OCI-LY7 (cell line): ENCODE results near the gene RGS19. TPM values are rescaled to one million over a fixed set of nuclear protein-coding genes. Genes with fewer than 3 reads are reported as not detected.

Experiments
- BruUV-seq: library from RNA; stranded (reverse); fragments of 400-500 nt; replicated peaks from 2 replicates; lab custom pipeline; 2021; lab: Mats Ljungman, UMichigan
- CTCF ChIA-PET: fragments of 300-600 bp; sonication (Branson Sonifier 250); formaldehyde crosslinking; loops from one replicate; lab custom pipeline; 2022; ENCODE audit warnings: antibody characterized with exemption; ENCODE audit not compliant: unreplicated experiment; lab: Charles Lee
- POLR2A ChIA-PET: fragments of 300-600 bp; sonication (Branson Sonifier 250); formaldehyde crosslinking; loops from one replicate; lab custom pipeline; 2022; ENCODE audit warnings: antibody characterized with exemption; lab: Charles Lee
- DNase-seq: peaks from one replicate; pipeline ENCODE4 v3.0.0-alpha.2; 2015; ENCODE audit warnings: low spot score
- H2AFZ ChIP-seq: fragments of 200-600 bp; sonication (generic), shearing (Covaris generic); 2 replicates; pipeline ENCODE4 v1.6.1; 2014; ENCODE audit warnings: mild to moderate bottlenecking, antibody characterized with exemption, low read length, moderate library complexity
- H3K27ac ChIP-seq: fragments of 200-600 bp; sonication (generic); 2 replicates; pipeline ENCODE4 v1.5.1; 2014; ENCODE audit warnings: mixed run types, low read depth, mild to moderate bottlenecking, moderate library complexity, low read length, inconsistent platforms; ENCODE audit not compliant: poor library complexity, severe bottlenecking
- H3K36me3 ChIP-seq: fragments of 200-600 bp; sonication (generic); 2 replicates; pipeline ENCODE4 v1.6.1; 2014; ENCODE audit warnings: mild to moderate bottlenecking, antibody characterized with exemption, low read length, moderate library complexity, mixed read lengths; ENCODE audit not compliant: insufficient read depth
- H3K4me1 ChIP-seq: fragments of 200-600 bp; sonication (generic); 2 replicates; pipeline ENCODE4 v1.5.1; 2014; ENCODE audit warnings: mild to moderate bottlenecking, low read length; ENCODE audit not compliant: insufficient read depth, poor library complexity, severe bottlenecking
- H3K4me2 ChIP-seq: fragments of 200-600 bp; sonication (generic); 2 replicates; pipeline ENCODE4 v1.6.1; 2014; ENCODE audit warnings: mild to moderate bottlenecking, low read length
- H3K4me3 ChIP-seq: fragments of 200-600 bp; sonication (generic); 2 replicates; pipeline ENCODE4 v1.5.1; 2014; ENCODE audit warnings: mild to moderate bottlenecking, low read depth, low read length; ENCODE audit not compliant: poor library complexity, severe bottlenecking
- H3K79me2 ChIP-seq: fragments of 200-600 bp; sonication (generic); 2 replicates; pipeline ENCODE4 v1.6.1; 2016; ENCODE audit warnings: low read depth, mild to moderate bottlenecking, low read length, moderate library complexity, mixed read lengths; ENCODE audit not compliant: insufficient read depth
- H3K9me2 ChIP-seq: fragments of 200-600 bp; sonication (generic); 2 replicates; pipeline ENCODE4 v1.6.1; 2016; ENCODE audit warnings: mild to moderate bottlenecking, low read length, mixed read lengths; ENCODE audit not compliant: insufficient read depth
- H3K9me3 ChIP-seq: fragments of 200-600 bp; sonication (generic); 2 replicates; pipeline ENCODE4 v1.6.1; 2014; ENCODE audit warnings: mild to moderate bottlenecking, mixed run types, low read length, mixed read lengths
- H4K20me1 ChIP-seq: fragments of 200-600 bp; sonication (generic); 2 replicates; pipeline ENCODE4 v1.6.1; 2014; ENCODE audit warnings: mild to moderate bottlenecking, antibody characterized with exemption, low read length, moderate library complexity, mixed read lengths; ENCODE audit not compliant: insufficient read depth
- CTCF ChIP-seq: fragments of 200-600 bp; sonication (generic); conservative IDR thresholded peaks from 2 replicates; pipeline ENCODE4 v1.5.1; 2014; ENCODE audit warnings: mild to moderate bottlenecking, antibody characterized with exemption, low read length, moderate library complexity, mixed read lengths
- EZH2phosphoT487 ChIP-seq: fragments of 200-600 bp; sonication (generic); IDR thresholded peaks from 2 replicates; pipeline ENCODE4 v1.6.1; 2018; ENCODE audit warnings: low read depth, borderline replicate concordance, mild to moderate bottlenecking, mixed run types, antibody characterized with exemption, low read length, moderate library complexity, mixed read lengths
- intact Hi-C: fragments of 100-400 bp; cut with micrococcal nuclease; formaldehyde crosslinking; loops from one replicate; pipeline ENCODE4 v1.10.0; 2022; ENCODE audit not compliant: unreplicated experiment
- total RNA-seq, 2 experiments: library from RNA; depleted of rRNA in 1 of 2; stranded (reverse); fragments of >200 nt in 1 of 2; shearing (Covaris generic) in 1 of 2; gene quantifications; 2 replicates each; pipeline ENCODE4 v1.2.3, GENCODE V29; 2014 to 2022

RGS19 gene
- total RNA-seq, 2 experiments from 2014 or later, result 69.4 to 106 TPM

GRCh38 chr20:64073476-64074183, 5.7 kb downstream of the RGS19 start:
- no peak overlapping the region for H3K27ac ChIP-seq

GRCh38 chr20:64072498-64073063, 6.7 kb downstream of the RGS19 start:
- H3K79me2 ChIP-seq, result peaks cover 6% of the 10 kb centered on the region; the same call in 1 of the 2 replicates
- H3K27ac ChIP-seq, result no peak overlapping the region
- no peak overlapping the region for H3K4me2 ChIP-seq
- H3K4me1 ChIP-seq, result peaks cover 24% of the 10 kb centered on the region
- TF ChIP-seq CTCF (no peak), EZH2phosphoT487 (no peak)
- intact Hi-C loops, result no loop called here
- no peaks in the 10 kb centered on the region for H4K20me1 ChIP-seq
- no TSS peak for BruUV-seq
- H3K9me3 ChIP-seq, result no peaks in the 10 kb centered on the region
- H3K4me3 ChIP-seq, result no peak overlapping the region
- H3K9me2 ChIP-seq, result no peaks in the 10 kb centered on the region
- peaks cover 43% of the 10 kb centered on the region; the same call in 1 of the 2 replicates for H3K36me3 ChIP-seq
- DNase-seq, result no peak
- ChIA-PET CTCF (no interaction called here), POLR2A (no interaction called here)
- H2AFZ ChIP-seq, result no peak overlapping the region

More at GRCh38 chr20:64073476-64074183, 5.7 kb downstream of the RGS19 start:
- DNase-seq, result no peak
- TF ChIP-seq EZH2phosphoT487 (no peak), CTCF (no peak)
- no peaks in the 10 kb centered on the region for H3K9me3 ChIP-seq
- peaks cover 8% of the 10 kb centered on the region; the same call in 1 of the 2 replicates for H3K79me2 ChIP-seq
- intact Hi-C loops, result no loop called here
- H3K4me3 ChIP-seq, result no peak overlapping the region
- peaks cover 43% of the 10 kb centered on the region; the same call in 1 of the 2 replicates for H3K36me3 ChIP-seq
- ChIA-PET POLR2A (no interaction called here), CTCF (no interaction called here)
- H4K20me1 ChIP-seq, result no peaks in the 10 kb centered on the region
- no TSS peak for BruUV-seq
- H3K9me2 ChIP-seq, result no peaks in the 10 kb centered on the region
- H3K4me1 ChIP-seq, result peaks cover 33% of the 10 kb centered on the region
- H3K4me2 ChIP-seq, result no peak overlapping the region
- no peak overlapping the region for H2AFZ ChIP-seq
